Loucy (cell line): ENCODE data around the gene COL25A1.

Source experiments
- EZH2phosphoT487 ChIP-seq: fragments of 200-600 bp; IDR thresholded peaks from 2 replicates; pipeline ENCODE4 v1.6.1; 2018; ENCODE audit warnings: antibody characterized with exemption, mild to moderate bottlenecking, moderate library complexity, borderline replicate concordance
- TF ChIP-seq, protein P1 (sequence below): fragments of 200-600 bp; sonication (generic); conservative IDR thresholded peaks from 2 replicates; pipeline ENCODE4 v1.5.1; 2014; ENCODE audit warnings: mild to moderate bottlenecking, antibody characterized with exemption, low read length

DNA sequence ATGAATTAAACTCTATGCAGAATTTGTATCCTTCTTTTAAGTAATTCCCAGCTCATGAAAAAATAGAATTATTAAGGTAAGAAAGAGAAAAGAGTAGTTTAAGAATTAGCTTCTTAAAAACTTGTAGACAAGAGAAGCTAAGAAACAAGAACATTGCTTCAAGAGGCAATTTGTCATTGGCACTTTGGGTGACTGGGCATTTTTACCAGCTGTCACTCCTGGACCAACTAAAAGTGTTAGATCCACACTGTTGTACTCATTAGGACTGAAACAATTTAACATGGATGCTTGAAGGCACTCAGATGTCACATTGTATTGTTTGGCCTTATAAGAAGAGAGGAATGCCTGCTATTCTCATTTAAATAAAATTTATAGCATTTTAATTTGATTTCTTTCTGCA, 7.4 kb downstream of the COL25A1 start:
- TF ChIP-seq, protein P1, sequence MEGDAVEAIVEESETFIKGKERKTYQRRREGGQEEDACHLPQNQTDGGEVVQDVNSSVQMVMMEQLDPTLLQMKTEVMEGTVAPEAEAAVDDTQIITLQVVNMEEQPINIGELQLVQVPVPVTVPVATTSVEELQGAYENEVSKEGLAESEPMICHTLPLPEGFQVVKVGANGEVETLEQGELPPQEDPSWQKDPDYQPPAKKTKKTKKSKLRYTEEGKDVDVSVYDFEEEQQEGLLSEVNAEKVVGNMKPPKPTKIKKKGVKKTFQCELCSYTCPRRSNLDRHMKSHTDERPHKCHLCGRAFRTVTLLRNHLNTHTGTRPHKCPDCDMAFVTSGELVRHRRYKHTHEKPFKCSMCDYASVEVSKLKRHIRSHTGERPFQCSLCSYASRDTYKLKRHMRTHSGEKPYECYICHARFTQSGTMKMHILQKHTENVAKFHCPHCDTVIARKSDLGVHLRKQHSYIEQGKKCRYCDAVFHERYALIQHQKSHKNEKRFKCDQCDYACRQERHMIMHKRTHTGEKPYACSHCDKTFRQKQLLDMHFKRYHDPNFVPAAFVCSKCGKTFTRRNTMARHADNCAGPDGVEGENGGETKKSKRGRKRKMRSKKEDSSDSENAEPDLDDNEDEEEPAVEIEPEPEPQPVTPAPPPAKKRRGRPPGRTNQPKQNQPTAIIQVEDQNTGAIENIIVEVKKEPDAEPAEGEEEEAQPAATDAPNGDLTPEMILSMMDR = no peak
- no peak for TF ChIP-seq EZH2phosphoT487
